Nephron progenitor cell (in vitro differentiated cells): ENCODE results near the gene PPP4R2.
A peak's percentile ranks its signal among the peaks of the same experiment; 100 is the strongest.
"Not testable (repeated sequence)": the region's sequence is repeated elsewhere in the genome, so short reads cannot be mapped to it uniquely, and the experiment has no call there.

Experiments
- DNase-seq: peaks from one replicate; pipeline ENCODE4 v3.0.0; 2021
- H3K27ac Mint-ChIP-seq: 2 replicates; pipeline ENCODE4 v1.8.0; 2021; ENCODE audit warnings: mild to moderate bottlenecking, moderate library complexity, mixed read lengths
- H3K27me3 Mint-ChIP-seq: 2 replicates; pipeline ENCODE4 v1.8.0; 2021; ENCODE audit warnings: mild to moderate bottlenecking, low read depth, mixed read lengths; ENCODE audit not compliant: poor library complexity
- H3K36me3 Mint-ChIP-seq: 2 replicates; pipeline ENCODE4 v1.8.0; 2021; ENCODE audit warnings: low read depth, mixed read lengths
- H3K4me1 Mint-ChIP-seq: 2 replicates; pipeline ENCODE4 v1.8.0; 2021; ENCODE audit warnings: mixed read lengths
- H3K4me3 Mint-ChIP-seq: 2 replicates; pipeline ENCODE4 v1.8.0; 2021; ENCODE audit warnings: mild to moderate bottlenecking, moderate library complexity, mixed read lengths
- H3K9me3 Mint-ChIP-seq: 2 replicates; pipeline ENCODE4 v1.8.0; 2021; ENCODE audit warnings: mild to moderate bottlenecking, moderate library complexity, mixed read lengths
- TF ChIP-seq, protein P1 (sequence below): fragments of 200-600 bp; sonication (generic); IDR thresholded peaks from 2 replicates; pipeline ENCODE4 v1.5.0; 2021; ENCODE audit warnings: antibody characterized with exemption

Gene PPP4R2

DNA sequence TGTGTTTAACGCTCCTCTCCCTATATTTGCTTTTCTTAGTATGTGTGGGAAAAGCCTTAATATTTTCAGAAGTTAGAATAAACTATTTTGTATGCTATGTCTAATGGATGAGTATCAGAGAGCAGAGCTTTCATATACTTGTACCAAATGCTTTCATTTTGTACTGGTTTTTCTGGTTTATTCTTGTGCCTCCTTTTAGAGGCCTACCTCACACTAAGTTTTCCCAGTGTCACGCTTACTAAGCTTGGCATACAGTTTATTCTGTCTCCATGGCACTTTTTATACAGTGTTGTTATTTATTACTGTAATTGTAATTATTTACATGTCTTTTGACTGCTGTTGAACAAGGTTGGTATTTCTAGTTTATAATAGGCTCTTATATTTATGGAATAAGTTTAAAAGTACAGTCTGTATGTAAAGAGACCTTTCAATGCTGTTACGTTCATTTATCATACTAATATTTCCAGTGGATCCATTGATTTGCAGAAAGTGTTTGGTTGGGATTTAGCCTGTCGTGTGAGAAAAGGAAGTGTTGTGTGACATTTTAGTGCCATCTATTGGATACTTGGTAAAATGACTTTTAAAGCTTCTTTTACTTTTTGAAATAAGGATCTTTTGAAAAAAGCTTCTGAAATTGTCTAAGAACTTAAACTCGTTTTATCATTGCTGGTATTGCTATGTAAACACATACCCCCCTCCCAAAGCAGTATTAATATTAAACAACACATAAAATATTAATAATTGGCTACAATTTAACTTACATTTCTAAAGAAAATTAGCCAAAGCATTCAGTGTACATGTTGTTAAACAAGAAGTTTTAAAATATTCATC, 59.6 kb downstream of the PPP4R2 start:
- no peak overlapping the region for H3K4me3 Mint-ChIP-seq

DNA sequence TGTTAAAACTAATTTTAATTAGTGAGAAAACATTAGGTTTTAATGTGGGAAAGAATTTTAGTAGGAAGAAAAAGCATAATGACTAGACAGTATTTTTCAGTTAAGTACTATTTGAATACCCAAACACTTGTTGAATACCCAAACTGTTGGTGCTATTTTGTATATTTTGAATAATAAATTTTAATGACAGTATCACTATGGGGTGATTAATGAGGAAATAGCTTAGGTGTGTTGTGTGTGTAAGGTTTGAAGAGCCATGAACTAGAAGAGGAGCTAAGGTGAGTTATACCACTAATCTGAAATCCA, 60.2 kb downstream of the PPP4R2 start:
- Mint-ChIP-seq H3K27me3 (no peaks in the 10 kb centered on the region), H3K4me1 (peaks cover 16% of the 10 kb centered on the region), H3K9me3 (no peaks in the 10 kb centered on the region), H3K27ac (peak overlapping the region; percentile 80), H3K4me3 (no peak overlapping the region), H3K36me3 (peaks cover 22% of the 10 kb centered on the region)
- DNase-seq = no peak
- TF ChIP-seq, protein P1, sequence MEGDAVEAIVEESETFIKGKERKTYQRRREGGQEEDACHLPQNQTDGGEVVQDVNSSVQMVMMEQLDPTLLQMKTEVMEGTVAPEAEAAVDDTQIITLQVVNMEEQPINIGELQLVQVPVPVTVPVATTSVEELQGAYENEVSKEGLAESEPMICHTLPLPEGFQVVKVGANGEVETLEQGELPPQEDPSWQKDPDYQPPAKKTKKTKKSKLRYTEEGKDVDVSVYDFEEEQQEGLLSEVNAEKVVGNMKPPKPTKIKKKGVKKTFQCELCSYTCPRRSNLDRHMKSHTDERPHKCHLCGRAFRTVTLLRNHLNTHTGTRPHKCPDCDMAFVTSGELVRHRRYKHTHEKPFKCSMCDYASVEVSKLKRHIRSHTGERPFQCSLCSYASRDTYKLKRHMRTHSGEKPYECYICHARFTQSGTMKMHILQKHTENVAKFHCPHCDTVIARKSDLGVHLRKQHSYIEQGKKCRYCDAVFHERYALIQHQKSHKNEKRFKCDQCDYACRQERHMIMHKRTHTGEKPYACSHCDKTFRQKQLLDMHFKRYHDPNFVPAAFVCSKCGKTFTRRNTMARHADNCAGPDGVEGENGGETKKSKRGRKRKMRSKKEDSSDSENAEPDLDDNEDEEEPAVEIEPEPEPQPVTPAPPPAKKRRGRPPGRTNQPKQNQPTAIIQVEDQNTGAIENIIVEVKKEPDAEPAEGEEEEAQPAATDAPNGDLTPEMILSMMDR = no peak

More for the DNA sequence above, 59.6 kb downstream of the PPP4R2 start:
- peaks cover 25% of the 10 kb centered on the region for H3K36me3 Mint-ChIP-seq
- H3K27ac Mint-ChIP-seq = peak overlapping the region; percentile 5
- H3K27me3 Mint-ChIP-seq = no peaks in the 10 kb centered on the region
- TF ChIP-seq, protein P1 = peak; percentile 45
- H3K9me3 Mint-ChIP-seq = no peaks in the 10 kb centered on the region
- H3K4me1 Mint-ChIP-seq = peaks cover 18% of the 10 kb centered on the region
- no peak for DNase-seq

DNA sequence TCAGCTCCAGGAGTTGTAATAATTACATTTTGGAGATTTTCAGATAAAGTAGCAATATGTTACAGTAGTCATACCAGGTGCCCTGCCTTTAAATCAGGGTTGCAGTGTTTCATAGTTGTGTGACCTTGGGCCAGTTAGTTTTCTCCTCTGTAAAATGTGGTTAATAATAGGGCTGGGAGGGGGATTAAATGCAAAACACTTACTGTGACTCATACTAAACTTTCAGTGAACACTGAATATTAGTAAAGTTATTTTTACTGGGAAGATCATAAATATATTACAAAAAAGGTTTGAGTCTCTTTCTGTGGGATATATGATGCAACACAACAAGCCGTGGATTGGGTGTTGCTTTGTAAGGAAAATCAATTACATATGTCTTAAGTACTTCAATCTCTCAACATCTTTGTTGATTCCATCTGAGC, 63.7 kb downstream of the PPP4R2 start:
- TF ChIP-seq, protein P1 = no peak
- H3K27ac Mint-ChIP-seq = no peak overlapping the region

DNA sequence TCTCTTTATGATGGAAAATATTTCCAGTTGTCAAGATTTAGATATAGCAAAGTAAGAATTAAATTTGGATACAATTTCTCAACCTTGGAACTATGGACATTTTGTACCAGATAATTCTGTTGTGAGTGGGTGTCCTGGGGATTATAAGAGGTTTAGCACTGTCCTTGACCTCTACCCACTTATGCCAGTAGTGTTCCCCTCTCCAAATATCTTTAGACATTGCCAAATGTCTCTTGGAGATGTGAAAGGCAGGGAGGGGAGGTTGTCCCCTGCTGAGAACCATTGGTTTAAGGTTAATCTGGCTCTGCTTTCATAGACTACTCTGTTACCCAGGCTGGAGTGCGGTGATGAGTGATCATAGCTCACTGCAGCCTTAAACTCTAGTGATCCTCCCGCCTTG, 64.8 kb downstream of the PPP4R2 start, which contains the start of gene EBLN2:
Gene EBLN2, plus strand, starts transcription at position 244 of the 400 bp plus-strand sequence. CDS start 423 bp downstream, outside the sequence.
- Mint-ChIP-seq H3K9me3 (no peaks in the 10 kb centered on the region), H3K27me3 (no peaks in the 10 kb centered on the region), H3K4me3 (no peak within 1 kb of the TSS), H3K36me3 (peaks cover 49% of the 10 kb centered on the region), H3K4me1 (no peaks in the 10 kb centered on the region), H3K27ac (no peak within 1 kb of the TSS)
- no peak for DNase-seq
- TF ChIP-seq, protein P1 = no peak

More for the DNA sequence above, 63.7 kb downstream of the PPP4R2 start:
- no peak for DNase-seq
- no peaks in the 10 kb centered on the region for H3K9me3 Mint-ChIP-seq
- H3K27me3 Mint-ChIP-seq = no peaks in the 10 kb centered on the region
- H3K36me3 Mint-ChIP-seq = peaks cover 46% of the 10 kb centered on the region
- no peaks in the 10 kb centered on the region for H3K4me1 Mint-ChIP-seq
- H3K4me3 Mint-ChIP-seq = no peak overlapping the region

DNA sequence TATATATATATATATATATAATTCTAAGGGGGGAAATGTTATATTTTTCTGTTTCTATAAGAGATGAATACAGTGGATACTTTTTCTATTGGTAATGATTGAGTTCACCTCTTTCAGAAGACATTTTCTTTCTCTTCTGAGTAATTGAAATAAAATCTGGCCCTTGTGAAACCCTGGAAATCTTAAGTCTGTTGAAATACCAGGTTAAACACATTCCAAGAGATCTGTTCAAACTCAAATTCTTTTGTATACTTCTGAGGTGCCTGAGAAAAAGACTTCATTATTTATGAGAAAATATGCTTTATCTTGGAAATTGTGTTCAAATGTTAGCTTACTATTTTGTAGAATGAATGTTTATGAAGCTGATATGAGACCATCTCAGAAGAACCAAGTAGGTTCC, 69.6 kb downstream of the PPP4R2 start:
- not testable (repeated sequence) for H3K4me3 Mint-ChIP-seq, H3K27me3 Mint-ChIP-seq, H3K4me1 Mint-ChIP-seq, DNase-seq, H3K9me3 Mint-ChIP-seq, H3K27ac Mint-ChIP-seq
- peaks cover 31% of the 10 kb centered on the region for H3K36me3 Mint-ChIP-seq

DNA sequence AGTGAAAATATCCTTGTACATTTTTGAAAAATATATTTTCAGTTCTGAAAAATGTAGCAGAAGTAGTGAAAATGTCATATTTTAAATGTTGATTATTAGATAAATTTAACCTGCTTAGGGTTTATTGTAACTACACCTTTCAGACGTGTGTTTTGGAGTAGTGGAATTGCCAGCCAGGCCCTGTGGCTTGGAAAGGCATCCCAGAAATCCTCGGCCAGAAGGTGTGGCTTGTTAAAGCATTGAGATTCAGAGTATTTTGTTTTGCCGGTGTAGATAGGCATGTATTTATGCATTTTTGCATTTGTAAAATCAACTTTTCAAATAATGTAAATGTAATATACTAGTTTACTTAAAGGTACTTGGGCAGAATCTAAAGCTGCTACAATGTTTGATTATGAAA, 71.8 kb downstream of the PPP4R2 start:
- Mint-ChIP-seq H3K36me3 (peaks cover 16% of the 10 kb centered on the region), H3K27ac (no peak overlapping the region), H3K27me3 (no peaks in the 10 kb centered on the region), H3K9me3 (no peaks in the 10 kb centered on the region), H3K4me3 (no peak overlapping the region), H3K4me1 (peaks cover 21% of the 10 kb centered on the region)
- no peak for DNase-seq
- TF ChIP-seq, protein P1 = no peak
